Breast epithelium (tissue), 3 donors: ENCODE data around the gene SGCA.

Experiments
- POLR2A ChIP-seq: fragments of 450-650 bp; IDR thresholded peaks from one replicate; pipeline ENCODE4 v1.6.1; 2016; ENCODE audit warnings: antibody characterized with exemption, mild to moderate bottlenecking, moderate library complexity
- POLR2AphosphoS5 ChIP-seq, 3 donors: sonication (generic); formaldehyde crosslinking; IDR thresholded peaks; one replicate each; pipeline ENCODE4 v1.6.1; 2017; ENCODE audit warnings: antibody characterized with exemption in 3 of 3
- TF ChIP-seq, protein P1 (sequence below), 3 donors: fragments of 450-650 bp; IDR thresholded peaks; one replicate each; pipeline ENCODE4 v1.5.1; 2016 to 2017; ENCODE audit warnings: antibody characterized with exemption in 3 of 3, mild to moderate bottlenecking in 3 of 3, moderate library complexity in 3 of 3

DNA sequence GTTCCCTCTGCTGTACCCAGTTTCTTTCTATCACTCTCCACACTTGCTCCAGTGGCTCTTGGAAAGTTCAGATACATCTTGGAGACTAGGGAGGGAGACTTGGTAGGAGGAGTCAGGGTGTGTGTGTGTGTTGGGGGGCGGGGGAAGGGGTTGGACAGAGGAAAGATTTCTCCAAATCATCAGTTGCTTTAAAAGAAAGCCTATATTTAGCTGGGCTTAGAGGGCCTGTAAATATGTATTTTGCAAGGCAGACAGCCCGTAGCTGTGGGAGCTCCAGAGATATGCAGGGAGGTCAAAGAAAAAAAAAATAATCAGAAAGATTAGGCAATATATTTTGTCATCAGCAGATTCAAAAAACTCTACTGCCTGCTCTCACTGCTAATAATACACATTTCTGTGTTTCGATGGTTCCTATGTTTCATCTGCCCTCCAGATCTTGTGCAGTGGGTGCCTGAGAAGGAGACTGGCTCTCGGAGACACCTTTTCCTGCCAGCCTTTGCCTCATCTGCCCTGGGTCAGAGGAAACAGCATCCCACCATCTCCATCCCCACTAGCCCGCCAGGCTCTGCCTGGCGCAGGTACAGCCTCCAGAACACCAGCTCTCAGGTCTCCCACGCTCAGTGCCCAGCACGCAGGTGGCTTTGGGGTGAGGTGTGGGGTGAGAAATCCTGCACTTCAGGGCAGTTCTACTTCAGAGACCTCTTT lies 10.5 kb upstream of the SGCA start:
- TF ChIP-seq POLR2AphosphoS5 (IDR thresholded peaks at IDR 0.05) (no peak), POLR2A (no peak)
- TF ChIP-seq, protein P1, sequence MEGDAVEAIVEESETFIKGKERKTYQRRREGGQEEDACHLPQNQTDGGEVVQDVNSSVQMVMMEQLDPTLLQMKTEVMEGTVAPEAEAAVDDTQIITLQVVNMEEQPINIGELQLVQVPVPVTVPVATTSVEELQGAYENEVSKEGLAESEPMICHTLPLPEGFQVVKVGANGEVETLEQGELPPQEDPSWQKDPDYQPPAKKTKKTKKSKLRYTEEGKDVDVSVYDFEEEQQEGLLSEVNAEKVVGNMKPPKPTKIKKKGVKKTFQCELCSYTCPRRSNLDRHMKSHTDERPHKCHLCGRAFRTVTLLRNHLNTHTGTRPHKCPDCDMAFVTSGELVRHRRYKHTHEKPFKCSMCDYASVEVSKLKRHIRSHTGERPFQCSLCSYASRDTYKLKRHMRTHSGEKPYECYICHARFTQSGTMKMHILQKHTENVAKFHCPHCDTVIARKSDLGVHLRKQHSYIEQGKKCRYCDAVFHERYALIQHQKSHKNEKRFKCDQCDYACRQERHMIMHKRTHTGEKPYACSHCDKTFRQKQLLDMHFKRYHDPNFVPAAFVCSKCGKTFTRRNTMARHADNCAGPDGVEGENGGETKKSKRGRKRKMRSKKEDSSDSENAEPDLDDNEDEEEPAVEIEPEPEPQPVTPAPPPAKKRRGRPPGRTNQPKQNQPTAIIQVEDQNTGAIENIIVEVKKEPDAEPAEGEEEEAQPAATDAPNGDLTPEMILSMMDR (IDR thresholded peaks at IDR 0.05): no peak
